ENCODE measurements around the gene NMNAT2. TPM values are rescaled to one million over a fixed set of nuclear protein-coding genes. Genes with fewer than 3 reads are reported as not detected.

NMNAT2 gene
- total RNA-seq, 1 experiment from 2014 or later: 11.4 TPM

- Histone ChIP-seq H3K4ac (ENCODE audit: low read depth, low read length) (no peak overlapping the region), H3K14ac (ENCODE audit: insufficient read depth, low read length) (no peak overlapping the region), H4K8ac (replicated peaks; ENCODE audit: insufficient read length, low read depth, low read length) (no peak overlapping the region), H2BK15ac (ENCODE audit: low read depth, low read length) (no peak overlapping the region), H3K79me2 (ENCODE audit: insufficient read depth, low read length) (no peaks in the 10 kb centered on the region; the same call in 1 of the 2 replicates), H3K79me1 (ENCODE audit: insufficient read depth, low read depth, low read length, poor library complexity, severe bottlenecking) (no peaks in the 10 kb centered on the region), H3K4me2 (ENCODE audit: insufficient read depth, insufficient read length, low read length) (no peak overlapping the region), H3K23ac (ENCODE audit: insufficient read length, low read depth, low read length) (no peak overlapping the region), H3K23me2 (ENCODE audit: insufficient read length, low read depth, low read length, poor library complexity, severe bottlenecking) (no peaks in the 10 kb centered on the region), H3K18ac (ENCODE audit: insufficient read length, low read depth, low read length) (no peak overlapping the region), H2BK5ac (ENCODE audit: insufficient read length, low read length) (no peak overlapping the region), H4K20me1 (ENCODE audit: control insufficient read depth, insufficient read depth, insufficient read length) (no peaks in the 10 kb centered on the region), H4K5ac (ENCODE audit: insufficient read length, low read depth, low read length) (no peak overlapping the region), H4K91ac (ENCODE audit: insufficient read length, low read depth, low read length) (no peak overlapping the region), H3K27ac (ENCODE audit: insufficient read length, low read depth, low read length) (no peak overlapping the region), H3K27me3 (ENCODE audit: insufficient read depth, low read length) (no peaks in the 10 kb centered on the region), H2AK5ac (ENCODE audit: insufficient read length, low read length) (no peak overlapping the region), H3T11ph (ENCODE audit: low read length) (no peak overlapping the region), H3K9me3 (ENCODE audit: control insufficient read depth, low read depth, low read length) (no peaks in the 10 kb centered on the region), H3K4me1 (ENCODE audit: insufficient read depth, low read length) (no peaks in the 10 kb centered on the region), H2BK20ac (ENCODE audit: low read depth, low read length, poor library complexity, severe bottlenecking) (no peak overlapping the region), H2AFZ (ENCODE audit: low read length) (no peak overlapping the region), H2BK12ac (ENCODE audit: insufficient read length, low read depth, low read length) (no peak overlapping the region), H3K9ac (ENCODE audit: extremely low read depth, insufficient read length, low read length) (no peak overlapping the region), H3K56ac (ENCODE audit: insufficient read length, low read depth, low read length) (no peak overlapping the region), H2BK120ac (ENCODE audit: low read depth, low read length, poor library complexity, severe bottlenecking) (no peak overlapping the region)
- Mint-ChIP-seq H3K4me3 (no peak overlapping the region), H3K27me3 (ENCODE audit: low read depth) (no peaks in the 10 kb centered on the region; the same call in 1 of the 2 replicates), H3K27ac (no peak overlapping the region), H3K4me1 (peaks cover 4 to 6% of the 10 kb centered on the region in 2 experiments), H3K9me3 (no peaks in the 10 kb centered on the region), H3K36me3 (ENCODE audit: insufficient read depth in 1 of 3, low read depth in 3 of 3) (no peaks in the 10 kb centered on the region)
- no peak for DNase-seq
- whole genome bisulfite sequencing (ENCODE audit: extremely low coverage, insufficient read length, low lambda C conversion rate): no CpG with 5 or more reads among the region's 1 CpG
- TF ChIP-seq CTCF (conservative IDR thresholded peaks at IDR 0.05): no peak
Observed at GRCh38 chr1:183391863-183392262, 26.3 kb downstream of the NMNAT2 start.
